ENCODE results near the gene TMA16.

DNA sequence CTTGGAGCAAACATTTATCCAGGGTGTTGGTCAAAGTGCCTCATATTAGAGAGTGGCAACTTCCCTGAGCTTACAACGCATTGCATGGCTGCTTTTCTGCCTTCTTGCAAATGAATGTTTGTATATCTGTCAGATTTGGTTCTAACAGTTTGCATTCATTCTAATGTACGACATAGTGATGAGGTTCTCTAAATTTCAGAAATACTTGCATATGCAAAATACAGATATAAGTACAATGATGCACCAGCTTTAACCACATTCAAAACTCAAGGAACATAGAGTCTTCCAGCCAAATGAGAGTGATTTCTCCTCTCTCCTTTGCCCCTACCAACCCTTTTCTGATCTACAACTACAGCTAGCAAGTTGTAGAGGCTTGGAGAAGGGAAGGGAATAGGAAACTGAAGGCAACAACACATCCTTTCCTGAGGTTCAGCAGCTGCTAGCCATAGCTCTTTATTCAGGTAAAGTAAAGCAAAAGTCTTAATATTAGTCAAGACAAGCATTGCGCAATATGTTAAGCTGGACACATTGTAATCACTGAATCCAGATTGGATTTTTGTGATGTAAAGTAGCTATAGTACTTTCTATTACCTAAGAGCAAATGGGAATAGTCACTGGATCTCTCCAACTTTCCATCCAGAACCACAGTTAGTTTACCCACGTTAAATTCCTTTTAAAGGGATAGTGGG is 27.3 kb upstream of the TMA16 start:
- no peak for TF ChIP-seq EP300 (IDR thresholded peaks at IDR 0.05)
- TF ChIP-seq CTCF (IDR thresholded peaks at IDR 0.05), result no peak
- no peak for TF ChIP-seq POLR2AphosphoS5 (IDR thresholded peaks at IDR 0.05)
